ENCODE data around the gene POLR1A. TPM values are rescaled to one million over a fixed set of nuclear protein-coding genes. Genes with fewer than 3 reads are reported as not detected.

Gene POLR1A
- total RNA-seq, 6 donors from 2014 or later, result 12.0 to 25.8 (median 22.1) TPM

GRCh38 chr2:86066007-86066578 is 39.6 kb downstream of the POLR1A start:
- WGBS, 2 donors, result 87 to 95% methylated on average over 7 of the region's 7 CpGs
- ATAC-seq (ENCODE audit: low FRiP score in 2 of 2) (no peak), DNase-seq (no peak)
- Histone ChIP-seq H3K4me3 (no peak overlapping the region), H3K9me3 (no peaks in the 10 kb centered on the region), H3K27ac (no peak overlapping the region), H3K36me3 (peaks cover 10 to 80% (median 30%) of the 10 kb centered on the region in 4 donors), H3K27me3 (no peaks in the 10 kb centered on the region), H3K4me1 (peaks cover 0 to 9% (median 3%) of the 10 kb centered on the region in 4 donors)
- no peak for TF ChIP-seq POLR2A (IDR thresholded peaks at IDR 0.05)
- TF ChIP-seq, protein P1, sequence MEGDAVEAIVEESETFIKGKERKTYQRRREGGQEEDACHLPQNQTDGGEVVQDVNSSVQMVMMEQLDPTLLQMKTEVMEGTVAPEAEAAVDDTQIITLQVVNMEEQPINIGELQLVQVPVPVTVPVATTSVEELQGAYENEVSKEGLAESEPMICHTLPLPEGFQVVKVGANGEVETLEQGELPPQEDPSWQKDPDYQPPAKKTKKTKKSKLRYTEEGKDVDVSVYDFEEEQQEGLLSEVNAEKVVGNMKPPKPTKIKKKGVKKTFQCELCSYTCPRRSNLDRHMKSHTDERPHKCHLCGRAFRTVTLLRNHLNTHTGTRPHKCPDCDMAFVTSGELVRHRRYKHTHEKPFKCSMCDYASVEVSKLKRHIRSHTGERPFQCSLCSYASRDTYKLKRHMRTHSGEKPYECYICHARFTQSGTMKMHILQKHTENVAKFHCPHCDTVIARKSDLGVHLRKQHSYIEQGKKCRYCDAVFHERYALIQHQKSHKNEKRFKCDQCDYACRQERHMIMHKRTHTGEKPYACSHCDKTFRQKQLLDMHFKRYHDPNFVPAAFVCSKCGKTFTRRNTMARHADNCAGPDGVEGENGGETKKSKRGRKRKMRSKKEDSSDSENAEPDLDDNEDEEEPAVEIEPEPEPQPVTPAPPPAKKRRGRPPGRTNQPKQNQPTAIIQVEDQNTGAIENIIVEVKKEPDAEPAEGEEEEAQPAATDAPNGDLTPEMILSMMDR (IDR thresholded peaks at IDR 0.05), result no peak
- no peak for TF ChIP-seq POLR2AphosphoS5 (IDR thresholded peaks at IDR 0.05)

GRCh38 chr2:86065512-86065911 is 40.2 kb downstream of the POLR1A start:
- Histone ChIP-seq H3K27me3 (no peaks in the 10 kb centered on the region), H3K27ac (no peak overlapping the region), H3K9me3 (no peaks in the 10 kb centered on the region), H3K4me3 (no peak overlapping the region), H3K4me1 (peaks cover 0 to 9% (median 3%) of the 10 kb centered on the region in 4 donors), H3K36me3 (peaks cover 10 to 82% (median 30%) of the 10 kb centered on the region in 4 donors)
- ATAC-seq (ENCODE audit: low FRiP score in 2 of 2) (peak in 1 of 2 donors; percentile 45), DNase-seq (no peak)
- TF ChIP-seq POLR2A (IDR thresholded peaks at IDR 0.05) (no peak), EP300 (IDR thresholded peaks at IDR 0.05) (no peak), POLR2AphosphoS5 (IDR thresholded peaks at IDR 0.05) (no peak)
- TF ChIP-seq, protein P1 (IDR thresholded peaks at IDR 0.05), result no peak
- 61 to 79% methylated on average over 5 of the region's 5 CpGs for WGBS, 2 donors

DNA sequence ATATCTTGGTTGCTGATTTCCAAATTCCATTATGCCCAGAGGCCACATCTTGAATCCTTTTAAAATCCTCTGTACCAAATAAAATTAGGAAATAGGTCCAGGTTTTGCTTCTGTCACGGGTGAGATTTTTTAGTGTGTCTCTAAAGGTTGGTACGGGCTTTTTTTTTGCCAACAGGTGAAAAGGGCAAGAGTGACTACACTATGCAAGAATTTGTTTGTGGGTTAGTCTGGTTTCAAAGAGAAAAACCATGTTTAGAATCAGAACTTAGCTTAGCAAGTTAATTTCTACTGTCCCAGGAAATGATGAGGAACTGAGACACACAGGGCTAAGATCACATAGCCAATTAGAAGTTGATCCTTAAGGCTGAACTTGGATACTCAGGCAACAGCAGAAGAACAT is 41.7 kb downstream of the POLR1A start:
- ATAC-seq (ENCODE audit: low FRiP score in 2 of 2), result no peak
- TF ChIP-seq EP300 (IDR thresholded peaks at IDR 0.05) (no peak), POLR2A (IDR thresholded peaks at IDR 0.05) (no peak), POLR2AphosphoS5 (IDR thresholded peaks at IDR 0.05) (no peak)
- TF ChIP-seq, protein P1 (IDR thresholded peaks at IDR 0.05), result no peak
- H3K36me3 ChIP-seq, result peaks cover 8 to 77% (median 20%) of the 10 kb centered on the region in 4 donors

GRCh38 chr2:86062043-86062442 is 43.6 kb downstream of the POLR1A start:
- DNase-seq (no peak), ATAC-seq (ENCODE audit: low FRiP score in 2 of 2) (no peak)
- peak overlapping the region in 2 of 4 donors; percentile 38 to 57 for H3K27ac ChIP-seq
- no peaks in the 10 kb centered on the region for H3K9me3 ChIP-seq
- H3K27me3 ChIP-seq, result no peaks in the 10 kb centered on the region
- no peak overlapping the region for H3K4me3 ChIP-seq
- TF ChIP-seq POLR2A (IDR thresholded peaks at IDR 0.05) (no peak), EP300 (IDR thresholded peaks at IDR 0.05) (no peak), POLR2AphosphoS5 (IDR thresholded peaks at IDR 0.05) (no peak)
- TF ChIP-seq, protein P1 (IDR thresholded peaks at IDR 0.05), result no peak
- WGBS, 2 donors, result 63 to 68% methylated on average over 2 of the region's 2 CpGs
- peaks cover 5 to 65% (median 14%) of the 10 kb centered on the region in 4 donors for H3K36me3 ChIP-seq
- peaks cover 0 to 9% (median 3%) of the 10 kb centered on the region in 4 donors for H3K4me1 ChIP-seq

More for the DNA sequence above, 41.7 kb downstream of the POLR1A start:
- Histone ChIP-seq H3K4me1 (peaks cover 0 to 9% (median 3%) of the 10 kb centered on the region in 4 donors), H3K27ac (no peak overlapping the region), H3K9me3 (no peaks in the 10 kb centered on the region), H3K27me3 (no peaks in the 10 kb centered on the region), H3K4me3 (no peak overlapping the region)
- WGBS, 2 donors, result 82 to 90% methylated on average over 2 of the region's 2 CpGs
- no peak for DNase-seq

Data from upper lobe of left lung (tissue), 6 donors.